ENCODE measurements around the gene GMNN.

- TF ChIP-seq CTCF (optimal IDR thresholded peaks at IDR 0.05 in 1 of 3, IDR thresholded peaks at IDR 0.05 in 1 of 3, conservative IDR thresholded peaks at IDR 0.05 in 1 of 3; ENCODE audit: extremely low read depth in 1 of 3, insufficient read depth in 2 of 3, low read length in 3 of 3) (no peak), EZH2 (IDR thresholded peaks at IDR 0.05; ENCODE audit: low read length) (no peak)
Measured at GRCh38 chr6:24774696-24775519, at the start of gene GMNN.

Measured in keratinocyte (primary cell).